MM.1S (cell line): Measurements from ENCODE around the gene CLTB.

ENCODE experiments used
- DNase-seq: peaks from one replicate; pipeline ENCODE4 v3.0.0-alpha.2; 2015
- H2AFZ ChIP-seq: fragments of 300-600 bp; sonication (generic); 2 replicates; pipeline ENCODE4 v1.6.0; 2016; ENCODE audit warnings: antibody characterized with exemption, low read length
- H3F3A ChIP-seq: fragments of 300-600 bp; sonication (generic); 2 replicates; pipeline ENCODE4 v1.6.1; 2016; ENCODE audit warnings: mild to moderate bottlenecking, antibody characterized with exemption, low read length, moderate library complexity, mixed read lengths; ENCODE audit not compliant: insufficient read depth
- H3K27ac ChIP-seq: fragments of 300-600 bp; sonication (generic); 2 replicates; pipeline ENCODE4 v1.5.1; 2016; ENCODE audit warnings: mild to moderate bottlenecking, low read length
- H3K27me3 ChIP-seq: fragments of 300-600 bp; sonication (generic); replicated peaks from 2 replicates; pipeline ENCODE4 v1.6.0; 2016; ENCODE audit warnings: low read length; ENCODE audit not compliant: insufficient read depth
- H3K36me3 ChIP-seq: fragments of 300-600 bp; sonication (generic); replicated peaks from 2 replicates; pipeline ENCODE4 v1.6.1; 2016; ENCODE audit warnings: mild to moderate bottlenecking, low read length, mixed read lengths; ENCODE audit not compliant: insufficient read depth
- H3K4me1 ChIP-seq: fragments of 300-600 bp; sonication (generic); 2 replicates; pipeline ENCODE4 v1.6.1; 2016; ENCODE audit warnings: low read length, mixed read lengths
- H3K4me2 ChIP-seq: fragments of 300-600 bp; sonication (generic); 2 replicates; pipeline ENCODE4 v1.6.0; 2016; ENCODE audit warnings: low read depth, low read length
- H3K4me3 ChIP-seq: fragments of 300-600 bp; sonication (generic); 2 replicates; pipeline ENCODE4 v1.5.1; 2016; ENCODE audit warnings: low read length, mixed read lengths
- H3K79me2 ChIP-seq: fragments of 300-600 bp; sonication (generic); 2 replicates; pipeline ENCODE4 v1.6.1; 2016; ENCODE audit warnings: mixed run types, low read length, mixed read lengths
- H3K9ac ChIP-seq: fragments of 300-600 bp; sonication (generic); 2 replicates; pipeline ENCODE4 v1.6.1; 2016; ENCODE audit warnings: low read length, mixed read lengths
- H3K9me2 ChIP-seq: fragments of 300-600 bp; sonication (generic); replicated peaks from 2 replicates; pipeline ENCODE4 v1.6.1; 2016; ENCODE audit warnings: mild to moderate bottlenecking, low read length, mixed read lengths; ENCODE audit not compliant: insufficient read depth
- H3K9me3 ChIP-seq: fragments of 300-600 bp; sonication (generic); replicated peaks from 2 replicates; pipeline ENCODE4 v1.6.1; 2016; ENCODE audit warnings: mild to moderate bottlenecking, low read length, mixed read lengths; ENCODE audit not compliant: insufficient read depth
- H4K20me1 ChIP-seq: fragments of 300-600 bp; sonication (generic); 2 replicates; pipeline ENCODE4 v1.6.1; 2016; ENCODE audit warnings: mild to moderate bottlenecking, low read length, moderate library complexity, mixed read lengths; ENCODE audit not compliant: insufficient read depth
- CTCF ChIP-seq: fragments of 300-600 bp; sonication (generic); IDR thresholded peaks from 2 replicates; pipeline ENCODE4 v1.5.1; 2016; ENCODE audit warnings: antibody characterized with exemption, low read length, mixed read lengths
- EZH2 ChIP-seq: fragments of 300-600 bp; sonication (generic); optimal IDR thresholded peaks from 2 replicates; pipeline ENCODE3; 2017; ENCODE audit warnings: low read depth, mild to moderate bottlenecking, antibody characterized with exemption, low read length, mixed read lengths
- EZH2phosphoT487 ChIP-seq: fragments of 300-600 bp; sonication (generic); IDR thresholded peaks from 2 replicates; pipeline ENCODE4 v1.6.1; 2018; ENCODE audit warnings: antibody characterized with exemption, low read length

The CLTB gene

GRCh38 chr5:176432707-176433106 lies 16.4 kb upstream of the CLTB start:
- no peaks in the 10 kb centered on the region for H3K9me3 ChIP-seq
- H3K4me3 ChIP-seq: no peak overlapping the region
- no peak overlapping the region for H3K9ac ChIP-seq
- H3K9me2 ChIP-seq: no peaks in the 10 kb centered on the region
- TF ChIP-seq EZH2phosphoT487 (no peak), EZH2 (no peak), CTCF (no peak)
- H3K27ac ChIP-seq: no peak overlapping the region
- no peak overlapping the region for H3K4me2 ChIP-seq
- H3F3A ChIP-seq: peaks cover 7% of the 10 kb centered on the region
- no peak overlapping the region for H2AFZ ChIP-seq
- H3K79me2 ChIP-seq: no peaks in the 10 kb centered on the region
- H3K4me1 ChIP-seq: peaks cover 10% of the 10 kb centered on the region
- DNase-seq: no peak
- peaks cover 19% of the 10 kb centered on the region; the same call in 1 of the 2 replicates for H3K27me3 ChIP-seq
- H4K20me1 ChIP-seq: no peaks in the 10 kb centered on the region
- no peaks in the 10 kb centered on the region for H3K36me3 ChIP-seq

- H2AFZ ChIP-seq: no peak overlapping the region
- DNase-seq: no peak
- H3K27me3 ChIP-seq: peaks cover 19% of the 10 kb centered on the region; the same call in 1 of the 2 replicates
- no peak overlapping the region for H3K4me3 ChIP-seq
- no peaks in the 10 kb centered on the region for H3K9me2 ChIP-seq
- no peaks in the 10 kb centered on the region for H3K79me2 ChIP-seq
- no peaks in the 10 kb centered on the region for H3K36me3 ChIP-seq
- H3F3A ChIP-seq: no peaks in the 10 kb centered on the region
- H3K9ac ChIP-seq: no peak overlapping the region
- H3K4me2 ChIP-seq: no peak overlapping the region
- no peaks in the 10 kb centered on the region for H3K9me3 ChIP-seq
- H3K27ac ChIP-seq: no peak overlapping the region
- TF ChIP-seq EZH2phosphoT487 (no peak), CTCF (no peak), EZH2 (no peak)
- H4K20me1 ChIP-seq: no peaks in the 10 kb centered on the region
- H3K4me1 ChIP-seq: no peaks in the 10 kb centered on the region
Observed at GRCh38 chr5:176429972-176430371, 13.6 kb upstream of the CLTB start.

GRCh38 chr5:176427971-176428370 lies 11.6 kb upstream of the CLTB start:
- Histone ChIP-seq H3K27me3 (peaks cover 19% of the 10 kb centered on the region; the same call in 1 of the 2 replicates), H3F3A (no peaks in the 10 kb centered on the region), H3K4me3 (no peak overlapping the region), H3K4me2 (no peak overlapping the region), H3K4me1 (no peaks in the 10 kb centered on the region), H3K9me3 (no peaks in the 10 kb centered on the region), H2AFZ (no peak overlapping the region), H3K36me3 (no peaks in the 10 kb centered on the region), H4K20me1 (no peaks in the 10 kb centered on the region), H3K9ac (no peak overlapping the region), H3K79me2 (no peaks in the 10 kb centered on the region), H3K27ac (no peak overlapping the region), H3K9me2 (no peaks in the 10 kb centered on the region)
- DNase-seq: no peak
- no peak for TF ChIP-seq EZH2
- TF ChIP-seq CTCF: no peak
- TF ChIP-seq EZH2phosphoT487: no peak
